WTC11 (cell line): ENCODE results near the gene RARA. TPM values are rescaled to one million over a fixed set of nuclear protein-coding genes. Genes with fewer than 3 reads are reported as not detected.

Experiments used
- ATAC-seq: fragments of 200-7000 bp; cut with Tn5 transposase; 2 replicates; pipeline ENCODE4 v1.10.0; 2021; ENCODE audit warnings: mild to moderate bottlenecking, moderate library complexity
- CTCF ChIA-PET: fragments of 300-600 bp; sonication (Branson Sonifier 250); formaldehyde crosslinking; loops from one replicate; lab custom pipeline; 2021; ENCODE audit warnings: antibody characterized with exemption; lab: Charles Lee
- POLR2A ChIA-PET: fragments of 350-600 bp; sonication (Branson Sonifier 250); formaldehyde crosslinking; loops from one replicate; lab custom pipeline; 2021; ENCODE audit warnings: antibody characterized with exemption; lab: Charles Lee
- DNase-seq: peaks from one replicate; pipeline ENCODE4 v3.0.0; 2021; ENCODE audit warnings: low spot score
- H3K27ac Mint-ChIP-seq: 2 replicates; pipeline ENCODE4 v1.8.0; 2021; ENCODE audit warnings: mixed read lengths
- H3K27me3 Mint-ChIP-seq: 2 replicates; pipeline ENCODE4 v1.8.0; 2021; ENCODE audit warnings: low read depth, mild to moderate bottlenecking, moderate library complexity, mixed read lengths
- H3K36me3 Mint-ChIP-seq: 2 replicates; pipeline ENCODE4 v1.8.0; 2021; ENCODE audit warnings: mixed read lengths
- H3K4me1 Mint-ChIP-seq: 2 replicates; pipeline ENCODE4 v1.8.0; 2022; ENCODE audit warnings: mixed read lengths
- H3K4me3 Mint-ChIP-seq: 2 replicates; pipeline ENCODE4 v1.8.0; 2021; ENCODE audit warnings: mild to moderate bottlenecking, moderate library complexity, mixed read lengths
- H3K9me3 Mint-ChIP-seq: 2 replicates; pipeline ENCODE4 v1.8.0; 2021; ENCODE audit warnings: mixed read lengths
- CBFB ChIP-seq: sonication (generic); formaldehyde crosslinking; IDR thresholded peaks from 2 replicates; pipeline ENCODE4 v1.8.1; 2022; ENCODE audit warnings: mild to moderate bottlenecking, low read depth, missing genetic modification reagents
- CREB1 ChIP-seq: sonication (generic); formaldehyde crosslinking; IDR thresholded peaks from 2 replicates; pipeline ENCODE4 v1.8.0; 2023; ENCODE audit warnings: mild to moderate bottlenecking, missing genetic modification reagents
- CTCF ChIP-seq: fragments of 200-600 bp; IDR thresholded peaks from 2 replicates; pipeline ENCODE4 v1.8.0; 2022; ENCODE audit warnings: antibody characterized with exemption
- FOXJ3 ChIP-seq: sonication (generic); formaldehyde crosslinking; IDR thresholded peaks from 2 replicates; pipeline ENCODE4 v1.9.0; 2021; ENCODE audit warnings: missing genetic modification reagents, mild to moderate bottlenecking, borderline replicate concordance
- GRHL2 ChIP-seq: fragments of 250-450 bp; sonication (Bioruptor Pico); IDR thresholded peaks from 2 replicates; pipeline ENCODE4 v1.8.0; 2022; ENCODE audit warnings: mild to moderate bottlenecking, moderate library complexity; ENCODE audit not compliant: insufficient replicate concordance, severe bottlenecking
- HMGXB4 ChIP-seq: sonication (generic); formaldehyde crosslinking; IDR thresholded peaks from 2 replicates; pipeline ENCODE4 v1.8.1; 2023; ENCODE audit warnings: mild to moderate bottlenecking, moderate library complexity, missing genetic modification reagents
- IRF2 ChIP-seq: sonication (generic); formaldehyde crosslinking; IDR thresholded peaks from 2 replicates; pipeline ENCODE4 v1.8.0; 2022; ENCODE audit warnings: low read depth, missing genetic modification reagents, borderline replicate concordance
- NR3C1 ChIP-seq: sonication (generic); formaldehyde crosslinking; conservative IDR thresholded peaks from 2 replicates; pipeline ENCODE4 v1.8.1; 2023; ENCODE audit warnings: low read depth, mild to moderate bottlenecking, missing genetic modification reagents
- USF2 ChIP-seq: sonication (generic); formaldehyde crosslinking; IDR thresholded peaks from 2 replicates; pipeline ENCODE4 v1.8.1; 2023; ENCODE audit warnings: mild to moderate bottlenecking, missing genetic modification reagents, moderate library complexity
- ZNF138 ChIP-seq: sonication (generic); formaldehyde crosslinking; conservative IDR thresholded peaks from 2 replicates; pipeline ENCODE4 v1.8.1; 2022; ENCODE audit warnings: mild to moderate bottlenecking, moderate library complexity, missing genetic modification reagents
- ZNF512 ChIP-seq: sonication (generic); formaldehyde crosslinking; IDR thresholded peaks from 2 replicates; pipeline ENCODE4 v1.8.1; 2022; ENCODE audit warnings: missing genetic modification reagents, borderline replicate concordance
- ZNF671 ChIP-seq: fragments of 250-450 bp; sonication (Bioruptor Pico); IDR thresholded peaks from 2 replicates; pipeline ENCODE4 v1.8.0; 2021; ENCODE audit warnings: mild to moderate bottlenecking
- total RNA-seq: library from RNA; stranded (reverse); gene quantifications from 3 replicates; pipeline ENCODE4 v1.2.3, GENCODE V29; 2021

Gene RARA
- total RNA-seq, 1 experiment from 2014 or later, result 20.7 TPM

- TF ChIP-seq CTCF, result peak; percentile 98
- no peak for TF ChIP-seq ZNF671 (CRISPR knock-in tag)
- TF ChIP-seq HMGXB4, result peak; percentile 85
- TF ChIP-seq CBFB (CRISPR knock-in tag), result peak; percentile 22; the same call in 1 of the 2 replicates
- TF ChIP-seq ZNF138 (CRISPR knock-in tag), result 0 out of 2 replicates have a peak, but pooled peaks have one; percentile 56
These were observed 46.3 kb downstream of the RARA start (continued) for GRCh38 chr17:40355123-40355803.

GRCh38 chr17:40355804-40356758, 47.1 kb downstream of the RARA start:
- Mint-ChIP-seq H3K36me3 (peaks cover 13% of the 10 kb centered on the region), H3K4me1 (peaks cover 45% of the 10 kb centered on the region), H3K9me3 (no peaks in the 10 kb centered on the region)
- TF ChIP-seq ZNF512 (CRISPR knock-in tag), result no peak
- no peak for TF ChIP-seq IRF2
- TF ChIP-seq USF2 (CRISPR knock-in tag), result peak; percentile 56
- TF ChIP-seq CREB1 (CRISPR knock-in tag), result no peak
- TF ChIP-seq NR3C1 (CRISPR knock-in tag), result no peak
- TF ChIP-seq GRHL2 (CRISPR knock-in tag), result no peak
- no peak for TF ChIP-seq FOXJ3 (CRISPR knock-in tag)
- TF ChIP-seq, all 79 proteins: peak for 1
- Mint-ChIP-seq H3K27ac (no peak overlapping the region), H3K4me3 (no peak overlapping the region), H3K27me3 (peaks cover 7% of the 10 kb centered on the region)
- ChIA-PET CTCF (interaction anchor here (0.6 to 6.2 kb wide), 14 partner anchors 14 to 631 kb away, joined by 3 to 259 read pairs (median 9); partner anchors contain the start of genes RARA and TOP2A), POLR2A (interaction anchor here (3.2 kb wide), 1 partner anchor 50 kb away, joined by 14 read pairs; no protein-coding TSS in a partner anchor)
- no peak for ATAC-seq
- DNase-seq, result no peak
